Smooth muscle cell (in vitro differentiated cells): ENCODE results near the gene HS3ST5. TPM values are rescaled to one million over a fixed set of nuclear protein-coding genes. Genes with fewer than 3 reads are reported as not detected.

Experiments used
- DNase-seq: peaks from one replicate; lab custom pipeline; 2025; ENCODE audit not compliant: unreplicated experiment; lab: John Stamatoyannopoulos, UW
- H2AFZ ChIP-seq: fragments of 200-600 bp; sonication (generic); 2 replicates; pipeline ENCODE4 v1.6.0; 2016; ENCODE audit warnings: antibody characterized with exemption, low read depth, mild to moderate bottlenecking
- H3F3A ChIP-seq: fragments of 200-600 bp; sonication (generic); 2 replicates; pipeline ENCODE4 v1.6.0; 2017; ENCODE audit warnings: antibody characterized with exemption, low read depth
- H3K27ac ChIP-seq: fragments of 200-600 bp; sonication (generic); 2 replicates; pipeline ENCODE4 v1.5.1; 2016; ENCODE audit warnings: low read depth, mild to moderate bottlenecking
- H3K27me3 ChIP-seq: fragments of 200-600 bp; sonication (generic); 2 replicates; pipeline ENCODE4 v1.6.1; 2016; ENCODE audit warnings: low read depth, mild to moderate bottlenecking
- H3K36me3 ChIP-seq: fragments of 200-600 bp; sonication (generic); 2 replicates; pipeline ENCODE4 v1.5.1; 2016; ENCODE audit warnings: low read depth
- H3K4me1 ChIP-seq: fragments of 200-600 bp; sonication (generic); 2 replicates; pipeline ENCODE4 v1.5.1; 2016; ENCODE audit warnings: low read depth
- H3K4me2 ChIP-seq: fragments of 200-600 bp; sonication (generic); 2 replicates; pipeline ENCODE4 v1.6.0; 2016; ENCODE audit warnings: mild to moderate bottlenecking
- H3K4me3 ChIP-seq: fragments of 200-600 bp; sonication (generic); 2 replicates; pipeline ENCODE4 v1.5.1; 2016; ENCODE audit warnings: mild to moderate bottlenecking
- H3K79me2 ChIP-seq: fragments of 200-600 bp; sonication (generic); 2 replicates; pipeline ENCODE4 v1.6.0; 2016; ENCODE audit warnings: low read depth, mild to moderate bottlenecking
- H3K9ac ChIP-seq: fragments of 200-600 bp; sonication (generic); 2 replicates; pipeline ENCODE4 v1.6.0; 2016; ENCODE audit warnings: low read depth
- H3K9me3 ChIP-seq: fragments of 200-600 bp; sonication (generic); replicated peaks from 2 replicates; pipeline ENCODE4 v1.5.1; 2016; ENCODE audit warnings: low read depth
- H4K20me1 ChIP-seq: fragments of 200-600 bp; sonication (generic); 2 replicates; pipeline ENCODE4 v1.6.0; 2016; ENCODE audit warnings: low read depth
- WGBS: methylation state at CpG from one replicate; pipeline ENCODE4 v1.1.7; 2016; ENCODE audit warnings: low lambda C conversion rate; 5-methylcytosine and 5-hydroxymethylcytosine counted together
- polyA plus RNA-seq: library from polyadenylated mRNA; unstranded; fragments of >200 nt; fragmentation: Nextera tagmentation; extraction: Ambion mirVana; gene quantifications from 2 replicates; pipeline ENCODE4 v1.2.1, GENCODE V29; 2016
- total RNA-seq: library from RNA; depleted of rRNA; stranded (reverse); fragments of >200 nt; gene quantifications from 2 replicates; pipeline ENCODE4 v1.2.3, GENCODE V29; 2014
- TF ChIP-seq, protein P1 (sequence below): fragments of 200-600 bp; sonication (generic); IDR thresholded peaks from 2 replicates; pipeline ENCODE4 v1.5.1; 2017; ENCODE audit warnings: borderline replicate concordance, mild to moderate bottlenecking, antibody characterized with exemption; ENCODE audit not compliant: insufficient read depth, poor library complexity, severe bottlenecking

The HS3ST5 gene
- total and polyA plus RNA-seq, 2 experiments from 2014 or later: 0.18 to 0.25 TPM

DNA sequence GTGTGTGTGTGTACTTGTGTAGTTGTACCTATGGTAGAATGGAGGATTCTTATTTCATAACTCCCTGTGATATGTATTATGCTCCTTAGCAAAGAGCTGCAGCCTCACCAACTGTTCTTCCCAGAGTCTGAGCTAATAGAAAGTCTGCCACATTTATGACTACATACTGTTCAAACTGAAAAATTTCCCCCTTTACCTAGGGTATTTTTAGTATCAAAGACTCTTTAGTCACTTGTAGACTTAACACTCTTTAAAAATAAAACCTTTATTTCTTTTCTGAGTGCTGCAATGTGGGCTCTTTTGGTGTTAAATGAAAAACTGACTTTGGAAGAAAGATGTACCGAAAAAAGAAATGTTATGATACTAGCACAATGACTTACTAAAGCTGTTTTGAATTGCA lies 39.6 kb upstream of the HS3ST5 start:
- Histone ChIP-seq H3F3A (no peaks in the 10 kb centered on the region), H3K9ac (no peak overlapping the region), H3K4me3 (no peak overlapping the region), H3K4me1 (no peaks in the 10 kb centered on the region), H3K36me3 (no peaks in the 10 kb centered on the region), H2AFZ (peak overlapping the region; percentile 25), H3K9me3 (no peaks in the 10 kb centered on the region), H3K4me2 (no peak overlapping the region), H4K20me1 (no peaks in the 10 kb centered on the region), H3K27ac (no peak overlapping the region), H3K27me3 (no peaks in the 10 kb centered on the region), H3K79me2 (no peaks in the 10 kb centered on the region)
- WGBS: 100% methylated on average over 1 of the region's 1 CpG
- DNase-seq: no peak
- TF ChIP-seq, protein P1, sequence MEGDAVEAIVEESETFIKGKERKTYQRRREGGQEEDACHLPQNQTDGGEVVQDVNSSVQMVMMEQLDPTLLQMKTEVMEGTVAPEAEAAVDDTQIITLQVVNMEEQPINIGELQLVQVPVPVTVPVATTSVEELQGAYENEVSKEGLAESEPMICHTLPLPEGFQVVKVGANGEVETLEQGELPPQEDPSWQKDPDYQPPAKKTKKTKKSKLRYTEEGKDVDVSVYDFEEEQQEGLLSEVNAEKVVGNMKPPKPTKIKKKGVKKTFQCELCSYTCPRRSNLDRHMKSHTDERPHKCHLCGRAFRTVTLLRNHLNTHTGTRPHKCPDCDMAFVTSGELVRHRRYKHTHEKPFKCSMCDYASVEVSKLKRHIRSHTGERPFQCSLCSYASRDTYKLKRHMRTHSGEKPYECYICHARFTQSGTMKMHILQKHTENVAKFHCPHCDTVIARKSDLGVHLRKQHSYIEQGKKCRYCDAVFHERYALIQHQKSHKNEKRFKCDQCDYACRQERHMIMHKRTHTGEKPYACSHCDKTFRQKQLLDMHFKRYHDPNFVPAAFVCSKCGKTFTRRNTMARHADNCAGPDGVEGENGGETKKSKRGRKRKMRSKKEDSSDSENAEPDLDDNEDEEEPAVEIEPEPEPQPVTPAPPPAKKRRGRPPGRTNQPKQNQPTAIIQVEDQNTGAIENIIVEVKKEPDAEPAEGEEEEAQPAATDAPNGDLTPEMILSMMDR: no peak

DNA sequence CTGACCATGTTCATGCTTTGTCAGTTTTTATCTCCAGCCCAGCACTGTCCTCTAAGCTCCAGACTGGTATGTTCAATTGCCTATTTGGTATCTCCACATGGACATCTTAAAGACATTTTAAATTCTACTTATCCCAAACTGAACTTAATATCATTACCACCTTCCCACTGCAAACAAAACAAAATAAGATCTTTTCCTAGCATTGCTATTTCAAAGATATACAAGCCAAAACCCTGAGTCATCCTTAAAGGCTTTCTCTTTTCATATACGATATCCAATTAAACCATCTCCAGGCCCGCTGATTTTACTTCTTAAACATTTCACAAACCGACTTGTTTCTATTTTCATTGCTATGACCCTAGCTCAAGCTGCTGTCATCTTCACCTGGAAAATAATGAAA lies 35.1 kb upstream of the HS3ST5 start:
- no peak for DNase-seq
- Histone ChIP-seq H2AFZ (no peak overlapping the region), H3K9ac (no peak overlapping the region), H3K27me3 (no peaks in the 10 kb centered on the region), H3K4me1 (no peaks in the 10 kb centered on the region), H3K4me3 (no peak overlapping the region), H4K20me1 (no peaks in the 10 kb centered on the region), H3K79me2 (no peaks in the 10 kb centered on the region), H3K9me3 (no peaks in the 10 kb centered on the region), H3K4me2 (no peak overlapping the region), H3K27ac (no peak overlapping the region), H3F3A (no peaks in the 10 kb centered on the region), H3K36me3 (no peaks in the 10 kb centered on the region)
- TF ChIP-seq, protein P1: no peak
- WGBS: 79% methylated on average over 3 of the region's 3 CpGs

DNA sequence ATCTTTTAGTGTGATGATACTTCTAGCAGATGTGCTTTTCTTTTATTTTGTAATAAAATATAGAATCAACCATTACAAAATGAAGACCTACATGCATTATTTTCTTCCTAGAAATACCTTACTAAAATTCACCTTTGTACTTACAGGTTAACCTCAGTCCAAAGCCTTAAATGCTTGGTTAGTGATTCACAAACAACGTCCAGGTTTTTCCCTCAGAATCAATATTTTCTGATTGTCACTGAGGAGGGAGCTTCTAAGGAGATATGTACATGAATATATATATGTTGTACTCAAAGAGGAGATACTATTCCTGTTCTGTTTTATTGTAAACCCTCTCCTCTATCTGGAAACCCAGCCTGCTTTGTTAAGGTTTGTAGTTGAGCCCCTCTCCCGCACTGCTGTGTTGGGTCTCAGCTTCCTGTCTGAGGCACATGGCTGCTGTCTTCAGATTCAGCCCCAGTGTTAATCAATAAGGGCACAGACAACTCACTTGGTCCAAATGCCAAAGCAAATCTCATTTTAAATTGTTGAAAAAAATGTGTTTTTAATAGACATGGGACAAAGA lies 33.9 kb upstream of the HS3ST5 start:
- Histone ChIP-seq H4K20me1 (no peaks in the 10 kb centered on the region), H3K9me3 (no peaks in the 10 kb centered on the region), H3F3A (no peaks in the 10 kb centered on the region), H3K27ac (no peak overlapping the region), H3K36me3 (no peaks in the 10 kb centered on the region), H2AFZ (peak overlapping the region; percentile 5), H3K4me2 (no peak overlapping the region), H3K79me2 (no peaks in the 10 kb centered on the region), H3K27me3 (no peaks in the 10 kb centered on the region), H3K4me1 (no peaks in the 10 kb centered on the region), H3K9ac (no peak overlapping the region), H3K4me3 (no peak overlapping the region)
- TF ChIP-seq, protein P1: no peak
- WGBS: 67% methylated on average over 2 of the region's 2 CpGs
- no peak for DNase-seq

DNA sequence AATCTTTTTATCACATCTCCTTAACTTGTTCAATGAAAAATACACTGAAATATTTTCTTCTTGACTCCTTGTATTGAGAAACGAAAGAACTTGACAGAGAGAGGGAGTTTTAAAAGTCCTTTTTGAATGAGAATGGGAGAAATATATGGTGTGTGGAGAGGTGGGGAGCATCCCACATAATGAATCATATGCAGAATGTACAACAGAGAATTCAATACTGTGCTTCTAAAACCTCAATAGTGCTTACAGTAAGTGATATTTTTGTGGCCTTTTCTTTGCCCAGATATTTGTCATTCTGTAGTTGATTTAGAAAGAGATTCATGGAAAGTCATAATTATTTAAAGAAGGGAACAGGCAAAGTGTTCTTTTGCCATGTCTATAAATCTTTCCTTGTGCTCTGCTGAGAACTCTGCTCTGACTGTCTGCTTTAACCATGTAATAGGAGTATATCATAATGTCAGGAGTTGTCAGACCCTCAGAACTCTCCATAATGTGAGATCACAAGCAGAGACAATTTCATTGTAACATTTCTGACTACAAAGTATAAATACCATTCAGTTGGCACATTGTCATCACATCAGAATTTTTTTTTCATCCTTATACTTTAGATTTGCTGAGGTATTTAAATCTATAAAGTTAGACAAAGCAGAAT lies 32.8 kb upstream of the HS3ST5 start:
- Histone ChIP-seq H3K79me2 (no peaks in the 10 kb centered on the region), H2AFZ (no peak overlapping the region), H4K20me1 (no peaks in the 10 kb centered on the region), H3F3A (no peaks in the 10 kb centered on the region), H3K9me3 (no peaks in the 10 kb centered on the region), H3K27me3 (no peaks in the 10 kb centered on the region), H3K4me3 (no peak overlapping the region), H3K27ac (no peak overlapping the region), H3K4me1 (no peaks in the 10 kb centered on the region), H3K36me3 (no peaks in the 10 kb centered on the region), H3K4me2 (no peak overlapping the region), H3K9ac (no peak overlapping the region)
- TF ChIP-seq, protein P1: no peak
- DNase-seq: no peak
- 83% methylated on average over 1 of the region's 1 CpG for WGBS
